ENCODE results near the gene SPTBN5. TPM values are rescaled to one million over a fixed set of nuclear protein-coding genes. Genes with fewer than 3 reads are reported as not detected.

SPTBN5 gene
- total RNA-seq, 5 donors from 2014 or later (not counting 1 experiment from before 2014, with no cell fraction given) = 1.0 to 4.0 (median 2.2) TPM

- no peak for ATAC-seq (replicated peaks in 1 of 4)
- Mint-ChIP-seq H3K27ac (peak overlapping the region; percentile 12 to 55), H3K4me3 (no peak overlapping the region), H3K9me3 (no peaks in the 10 kb centered on the region), H3K4me1 (peaks cover 15 to 29% (median 18%) of the 10 kb centered on the region in 3 donors), H3K27me3 (no peaks in the 10 kb centered on the region), H3K36me3 (peaks cover 8% of the 10 kb centered on the region)
- H3K9me3 ChIP-seq = no peaks in the 10 kb centered on the region
- POLR2A ChIA-PET = interaction anchor here in 1 of 2 donors (0.6 kb wide), 1 partner anchor 12 kb away, joined by 7 read pairs; no protein-coding TSS in a partner anchor
- H3K4me3 ChIP-seq (ENCODE audit: control insufficient read depth in 1 of 2, extremely low read depth in 1 of 2, low read length in 1 of 2) = no peak overlapping the region
- H3K27ac ChIP-seq (ENCODE audit: low read length) = no peak overlapping the region
- H3K4me1 ChIP-seq (ENCODE audit: control insufficient read depth in 1 of 2, extremely low read depth in 1 of 2, insufficient read depth in 2 of 2, low read length in 2 of 2) = peaks cover 4 to 7% of the 10 kb centered on the region in 2 experiments
- WGBS (ENCODE audit: insufficient coverage) = 86% methylated on average over 3 of the region's 9 CpGs
- DNase-seq = no peak
- H3K27me3 ChIP-seq (replicated peaks in 1 of 2; ENCODE audit: control insufficient read depth in 2 of 2, extremely low read depth in 1 of 2, insufficient read depth in 2 of 2, low read length in 1 of 2) = no peaks in the 10 kb centered on the region
- CTCF ChIA-PET = no interaction called here
- peaks cover 0 to 12% of the 10 kb centered on the region in 2 donors for H3K36me3 ChIP-seq (ENCODE audit: control insufficient read depth in 2 of 2, extremely low read depth in 1 of 2, insufficient read depth in 1 of 2, low read length in 1 of 2)
Measured at GRCh38 chr15:41798607-41799487, 95.0 kb downstream of the SPTBN5 start.

Other genes with a start within 250 kb of the SPTBN5 start
- gene MGA, start 233.6 kb downstream of the SPTBN5 start, total RNA-seq = 10 to 100 TPM; 49.7 to 58.7 (median 54.7) TPM
- gene MAPKBP1, start 119.6 kb downstream of the SPTBN5 start, total RNA-seq = 10 to 100 TPM; 37.0 to 44.8 (median 38.2) TPM
- gene JMJD7, start 66.0 kb downstream of the SPTBN5 start, total RNA-seq = 10 to 100 TPM; 35.8 to 72.7 (median 45.3) TPM
- gene PLA2G4B, start 55.2 kb downstream of the SPTBN5 start, total RNA-seq = 10 to 100 TPM; 32.0 to 55.8 (median 44.9) TPM
- 10 to 100 TPM; 11.7 to 46.8 (median 16.8) TPM for gene EHD4, start 78.5 kb upstream of the SPTBN5 start, total RNA-seq
- not detected for gene PLA2G4E, start 127.0 kb upstream of the SPTBN5 start, total RNA-seq
- gene PLA2G4D, start 200.5 kb upstream of the SPTBN5 start, total RNA-seq = not detected